Hematopoietic multipotent progenitor cell treated with erythropoietin and hydrocortisone succinate and interleukin-3 and kit ligand, for 15 days (in vitro differentiated cells): ENCODE results near the gene SUGP1.

ENCODE experiments used
- DNase-seq: peaks from one replicate; pipeline ENCODE4 v3.0.0-alpha.2; 2015; ENCODE audit warnings: low spot score

The SUGP1 gene

GRCh38 chr19:19229701-19230100 is 90.6 kb downstream of the SUGP1 start:
- no peak for DNase-seq

- DNase-seq: no peak
Measured at GRCh38 chr19:19227217-19227616, 93.1 kb downstream of the SUGP1 start.

DNA sequence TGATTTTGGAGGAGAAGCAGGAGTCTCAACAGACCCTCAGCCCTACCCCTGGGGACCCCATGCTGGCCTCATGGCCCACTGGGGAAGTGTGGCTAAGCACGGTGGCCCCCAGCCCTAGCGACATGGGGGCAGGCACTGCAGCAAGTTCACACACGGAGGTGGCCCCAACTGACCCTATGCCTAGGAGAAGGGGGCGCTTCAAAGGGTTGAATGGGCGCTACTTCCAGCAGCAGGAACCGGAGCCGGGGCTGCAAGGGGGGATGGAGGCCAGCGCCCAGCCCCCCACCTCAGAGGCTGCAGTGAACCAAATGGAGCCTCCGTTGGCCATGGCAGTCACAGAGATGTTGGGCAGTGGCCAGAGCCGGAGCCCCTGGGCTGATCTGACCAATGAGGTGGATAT is 93.6 kb downstream of the SUGP1 start:
- no peak for DNase-seq

- no peak for DNase-seq
Measured at GRCh38 chr19:19226204-19226603, 94.1 kb downstream of the SUGP1 start.
